ENCODE data around the gene UBE2D1.

- TF ChIP-seq CTCF (IDR thresholded peaks at IDR 0.05; ENCODE audit: borderline replicate concordance, extremely low read depth, low read length, poor library complexity, severe bottlenecking), result no peak
- no peak for TF ChIP-seq EZH2 (IDR thresholded peaks at IDR 0.05; ENCODE audit: borderline replicate concordance, low read depth, low read length, severe bottlenecking)
These were observed 47.7 kb downstream of the UBE2D1 start for GRCh38 chr10:58382489-58382995.

Data from DND-41 (cell line).